ENCODE data around the gene PF4V1. TPM values are rescaled to one million over a fixed set of nuclear protein-coding genes. Genes with fewer than 3 reads are reported as not detected.

The PF4V1 gene
- total RNA-seq, 3 donors from 2014 or later: not detected

DNA sequence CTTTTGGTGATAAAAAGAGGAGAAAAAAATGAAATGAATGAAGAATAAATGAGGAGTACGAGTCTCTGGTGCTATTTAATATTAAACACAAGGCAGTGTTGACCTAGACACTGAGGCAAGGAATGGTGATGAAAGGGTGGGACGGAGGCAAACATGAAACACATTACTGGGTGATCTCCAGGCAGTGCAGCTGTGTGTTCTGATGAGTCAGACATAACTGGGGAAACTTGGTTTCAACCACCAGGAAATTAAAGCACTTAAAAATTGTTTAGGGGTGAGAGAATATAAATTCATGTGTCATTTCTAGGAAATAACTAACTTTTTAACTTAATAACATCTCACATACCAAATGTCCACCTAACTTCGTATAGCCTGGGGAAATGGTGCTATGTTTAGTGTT is 36.3 kb upstream of the PF4V1 start:
- Histone ChIP-seq H3K4me1 (no peaks in the 10 kb centered on the region), H3K9me3 (no peaks in the 10 kb centered on the region), H3K36me3 (no peaks in the 10 kb centered on the region), H3K27me3 (no peaks in the 10 kb centered on the region), H3K4me3 (no peak overlapping the region), H3K27ac (no peak overlapping the region)
- DNase-seq (ENCODE audit: low spot score in 2 of 2): no peak
- intact Hi-C loops (cut with DNase I; ENCODE audit: low total_unique reads): no loop called here
- TF ChIP-seq CTCF (IDR thresholded peaks at IDR 0.05) (no peak), POLR2A (IDR thresholded peaks at IDR 0.05) (no peak), POLR2AphosphoS5 (IDR thresholded peaks at IDR 0.05) (no peak)

GRCh38 chr4:73817341-73817740 is 35.8 kb upstream of the PF4V1 start:
- no peaks in the 10 kb centered on the region for H3K9me3 ChIP-seq
- intact Hi-C loops (cut with DNase I; ENCODE audit: low total_unique reads): no loop called here
- H3K27me3 ChIP-seq: no peaks in the 10 kb centered on the region
- H3K36me3 ChIP-seq: no peaks in the 10 kb centered on the region
- DNase-seq (ENCODE audit: low spot score in 2 of 2): no peak
- TF ChIP-seq POLR2A (IDR thresholded peaks at IDR 0.05) (no peak), POLR2AphosphoS5 (IDR thresholded peaks at IDR 0.05) (no peak), CTCF (IDR thresholded peaks at IDR 0.05) (no peak)
- no peak overlapping the region for H3K27ac ChIP-seq
- no peak overlapping the region for H3K4me3 ChIP-seq
- no peaks in the 10 kb centered on the region for H3K4me1 ChIP-seq

DNA sequence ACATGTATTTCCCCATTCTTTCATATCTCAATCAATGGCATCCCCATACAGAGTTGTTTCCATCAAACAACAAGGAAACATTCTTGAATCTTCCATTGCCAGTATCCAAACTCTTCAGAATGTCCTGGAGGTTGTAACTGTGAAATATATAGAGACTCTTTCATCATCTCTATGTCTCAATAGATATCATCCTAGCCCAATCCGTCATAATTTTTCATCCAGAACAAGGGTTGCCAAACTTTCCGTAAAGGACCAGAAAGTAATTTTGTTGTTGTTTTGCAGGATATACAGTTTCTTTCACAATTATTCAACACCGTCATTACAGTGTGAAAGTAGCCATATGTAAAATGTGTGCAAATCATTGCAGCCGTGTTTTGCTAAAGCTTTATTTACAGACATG is 31.8 kb upstream of the PF4V1 start:
- no peak for DNase-seq (ENCODE audit: low spot score in 2 of 2)
- no peaks in the 10 kb centered on the region for H3K27me3 ChIP-seq
- H3K36me3 ChIP-seq: no peaks in the 10 kb centered on the region
- intact Hi-C loops (cut with DNase I; ENCODE audit: low total_unique reads): no loop called here
- no peaks in the 10 kb centered on the region for H3K9me3 ChIP-seq
- TF ChIP-seq POLR2A (IDR thresholded peaks at IDR 0.05) (no peak), POLR2AphosphoS5 (IDR thresholded peaks at IDR 0.05) (no peak), CTCF (IDR thresholded peaks at IDR 0.05) (no peak)
- H3K4me3 ChIP-seq: no peak overlapping the region
- no peaks in the 10 kb centered on the region for H3K4me1 ChIP-seq
- H3K27ac ChIP-seq: no peak overlapping the region

DNA sequence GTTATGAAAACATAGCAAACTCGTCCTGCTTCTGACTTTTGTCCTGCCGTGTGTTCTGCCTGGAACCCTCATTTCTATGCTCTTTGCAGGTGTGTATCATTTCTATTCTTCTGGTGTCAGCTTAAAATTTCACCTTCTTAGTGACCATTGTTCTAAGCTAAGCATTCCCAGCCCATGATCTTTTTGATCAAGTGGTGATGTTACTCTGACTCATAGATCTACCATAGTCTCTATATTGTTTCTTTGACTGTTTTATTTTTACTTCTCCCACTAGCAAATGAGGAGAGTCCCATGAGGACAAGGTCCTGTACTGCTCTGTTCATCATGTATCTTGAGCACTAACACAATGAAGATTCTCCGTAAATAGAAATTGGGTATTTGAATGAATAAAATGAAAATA is 30.7 kb upstream of the PF4V1 start:
- intact Hi-C loops (cut with DNase I; ENCODE audit: low total_unique reads): no loop called here
- Histone ChIP-seq H3K9me3 (peaks cover 1 to 3% of the 10 kb centered on the region in 2 donors), H3K4me3 (no peak overlapping the region), H3K27ac (no peak overlapping the region), H3K4me1 (no peaks in the 10 kb centered on the region), H3K27me3 (no peaks in the 10 kb centered on the region), H3K36me3 (no peaks in the 10 kb centered on the region)
- no peak for DNase-seq (ENCODE audit: low spot score in 2 of 2)
- TF ChIP-seq CTCF (IDR thresholded peaks at IDR 0.05) (no peak), POLR2AphosphoS5 (IDR thresholded peaks at IDR 0.05) (no peak), POLR2A (IDR thresholded peaks at IDR 0.05) (no peak)

DNA sequence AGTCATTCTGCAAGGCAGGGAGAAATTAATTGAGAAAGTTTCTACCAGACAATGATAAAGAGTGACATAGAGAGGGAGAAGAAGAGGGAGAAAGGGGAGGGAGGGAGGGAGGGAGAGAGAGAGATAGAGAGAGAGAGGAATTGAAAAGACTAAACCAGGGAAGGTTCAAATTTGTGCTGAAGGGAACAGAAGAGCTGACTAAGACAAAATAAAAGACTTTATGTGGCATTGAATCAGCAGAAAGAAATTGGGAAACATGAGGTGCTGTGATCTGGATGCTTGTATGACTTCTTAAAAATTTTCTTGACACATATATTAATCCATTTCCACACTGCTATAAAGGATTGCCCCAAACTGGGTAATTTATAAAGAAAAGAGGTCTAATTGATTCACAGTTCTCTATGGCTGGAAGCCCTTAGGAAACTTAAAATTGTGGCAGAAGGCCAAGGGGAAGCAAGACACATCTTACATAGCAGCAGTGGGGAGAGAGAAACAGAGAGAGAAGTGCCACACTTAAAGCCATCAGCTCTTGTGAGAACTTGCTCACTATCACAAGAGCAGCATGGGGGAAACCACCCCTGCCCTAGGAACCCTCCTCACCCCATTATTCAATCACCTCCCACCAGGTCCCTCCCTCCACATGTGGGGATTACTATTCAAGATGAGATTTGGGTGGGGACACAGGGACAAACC is 30.1 kb upstream of the PF4V1 start:
- no peak for DNase-seq (ENCODE audit: low spot score in 2 of 2)
- no peak for TF ChIP-seq CTCF (IDR thresholded peaks at IDR 0.05)
- TF ChIP-seq POLR2AphosphoS5 (IDR thresholded peaks at IDR 0.05): no peak
- H3K27me3 ChIP-seq: no peaks in the 10 kb centered on the region
- intact Hi-C loops (cut with DNase I; ENCODE audit: low total_unique reads): no loop called here
- H3K27ac ChIP-seq: no peak overlapping the region
- H3K4me1 ChIP-seq: no peaks in the 10 kb centered on the region
- H3K36me3 ChIP-seq: no peaks in the 10 kb centered on the region
- H3K4me3 ChIP-seq: no peak overlapping the region
- H3K9me3 ChIP-seq: peaks cover 4 to 8% of the 10 kb centered on the region in 2 donors

Measured in breast epithelium (tissue), 4 donors.